HG02840 (cell line): ENCODE results near the gene ACSS3.
"Not testable (repeated sequence)": the region's sequence is repeated elsewhere in the genome, so short reads cannot be mapped to it uniquely, and the experiment has no call there.

Source experiments
- ATAC-seq: cut with Tn5 transposase; IDR thresholded peaks from one replicate; pipeline ENCODE4 v1.9.1; 2021; ENCODE audit warnings: mild to moderate bottlenecking, moderate library complexity, moderate number of reproducible peaks; ENCODE audit not compliant: unreplicated experiment, low FRiP score

ACSS3 gene

GRCh38 chr12:81089412-81089811 is 11.5 kb downstream of the ACSS3 start:
- ATAC-seq: no peak

DNA sequence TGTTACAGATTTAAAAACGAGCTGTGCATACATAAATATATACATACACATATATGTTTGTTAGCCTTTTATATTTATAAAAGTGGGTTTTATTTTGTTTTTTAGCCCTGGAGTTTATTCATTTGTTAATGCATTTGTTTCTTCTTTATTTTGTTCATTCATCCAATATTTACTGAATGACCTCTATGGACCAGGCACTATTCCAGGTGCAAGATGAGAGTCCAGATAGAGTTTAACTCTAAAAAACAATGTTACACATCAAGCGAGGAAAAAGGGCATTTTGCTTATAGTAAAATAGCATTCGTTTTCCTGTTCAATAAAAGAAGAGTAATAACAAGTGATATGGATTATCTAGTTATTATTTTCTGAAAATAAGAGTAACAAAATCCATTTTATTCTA is 14.2 kb downstream of the ACSS3 start:
- no peak for ATAC-seq

DNA sequence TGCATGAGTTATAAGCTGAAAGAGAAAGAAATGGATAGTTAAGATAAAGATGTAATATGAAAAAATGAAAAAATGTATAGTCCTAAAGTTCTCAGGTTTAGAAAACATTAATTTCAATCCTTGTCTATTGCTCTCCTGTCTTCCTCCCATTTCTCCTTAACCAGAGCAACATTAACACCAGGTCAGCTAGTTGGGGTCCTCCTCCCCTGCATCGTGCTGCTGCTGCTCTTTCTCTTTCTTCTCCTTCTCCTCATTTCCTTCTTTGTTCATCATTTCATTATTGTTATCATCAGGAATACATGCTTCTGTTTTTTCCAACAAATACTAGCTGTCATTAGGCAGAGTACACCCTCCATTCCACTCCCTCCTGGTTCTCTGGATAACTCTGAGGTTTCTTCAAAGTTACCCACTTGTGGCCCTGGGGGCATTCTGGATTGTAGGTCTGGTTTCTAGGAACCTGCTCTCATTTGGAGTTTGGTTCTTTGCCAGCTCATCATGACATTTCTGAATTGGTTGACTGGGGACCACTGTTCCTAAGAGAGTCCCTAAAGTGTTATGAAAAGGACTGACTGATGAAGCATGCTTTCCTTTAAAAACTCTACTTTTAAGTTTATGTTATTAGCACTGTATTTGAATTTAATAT is 17.0 kb downstream of the ACSS3 start:
- ATAC-seq: no peak

- no peak for ATAC-seq
Observed at GRCh38 chr12:81095501-81096232, 17.8 kb downstream of the ACSS3 start.

DNA sequence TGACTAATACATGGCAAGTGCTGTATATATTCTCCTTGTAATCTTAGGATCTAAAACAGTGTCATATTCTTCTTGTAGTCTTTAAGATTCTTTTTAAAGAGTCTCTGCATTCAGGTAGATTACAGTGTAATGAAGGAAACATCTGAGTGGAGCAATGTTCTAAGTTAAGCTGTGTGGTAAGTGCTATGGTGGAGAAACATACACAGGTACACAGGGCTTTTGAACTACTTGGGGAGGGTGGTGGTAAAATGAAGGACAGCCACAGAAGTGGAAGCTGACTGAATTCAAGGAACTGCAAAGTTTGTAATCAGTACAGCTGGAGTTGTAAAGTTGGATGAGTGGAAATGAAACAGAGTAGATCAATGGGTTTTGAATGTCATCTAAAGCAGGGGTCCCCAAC is 27.8 kb downstream of the ACSS3 start:
- no peak for ATAC-seq

GRCh38 chr12:81114226-81114625 is 36.3 kb downstream of the ACSS3 start:
- no peak for ATAC-seq

DNA sequence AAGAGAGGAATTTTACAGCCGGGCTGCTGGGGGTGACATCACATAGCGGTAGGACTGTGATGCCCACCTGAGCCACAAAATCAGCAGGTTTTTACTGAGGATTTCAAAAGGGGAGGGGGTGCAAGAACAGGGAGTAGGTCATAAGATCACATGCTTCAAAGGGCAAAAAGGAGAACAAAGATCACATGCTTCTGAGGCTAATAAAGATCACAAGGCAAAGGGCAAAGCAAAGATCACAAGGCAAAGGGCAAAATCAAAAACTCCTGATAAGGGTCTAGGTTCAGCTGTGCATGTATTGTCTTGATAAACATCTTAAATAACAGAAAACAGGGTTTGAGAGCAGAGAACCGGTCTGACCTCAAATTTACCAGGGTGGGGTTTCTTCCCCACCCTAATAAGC is 41.2 kb downstream of the ACSS3 start:
- not testable (repeated sequence) for ATAC-seq

- ATAC-seq: no peak
Observed at GRCh38 chr12:81120961-81121360, 43.1 kb downstream of the ACSS3 start.

DNA sequence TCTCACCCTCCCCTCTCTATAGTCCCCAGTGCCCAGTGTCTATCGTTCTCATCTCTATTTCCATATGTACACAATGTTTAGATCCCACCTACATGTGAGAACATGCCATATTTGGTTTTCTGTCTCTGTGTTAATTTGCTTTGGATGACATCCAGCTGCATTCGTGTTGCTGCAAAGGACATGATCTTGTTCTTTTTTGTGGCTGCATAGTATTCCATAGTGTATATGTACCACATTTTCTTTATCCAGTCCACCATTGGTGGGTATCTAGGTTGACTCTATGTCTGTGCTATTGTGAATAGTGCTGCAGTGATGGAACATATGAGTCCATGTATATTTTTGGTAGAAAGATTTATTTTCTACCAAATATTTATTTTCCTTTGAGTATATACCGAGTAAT is 45.7 kb downstream of the ACSS3 start:
- no peak for ATAC-seq

GRCh38 chr12:81125691-81126090 is 47.8 kb downstream of the ACSS3 start:
- ATAC-seq: no peak

GRCh38 chr12:81128930-81129554 is 51.2 kb downstream of the ACSS3 start:
- ATAC-seq: peak; percentile 97

GRCh38 chr12:81136519-81136918 is 58.6 kb downstream of the ACSS3 start:
- no peak for ATAC-seq

- no peak for ATAC-seq
Observed at GRCh38 chr12:81137801-81138200, 59.9 kb downstream of the ACSS3 start.

GRCh38 chr12:81141217-81141616 is 63.3 kb downstream of the ACSS3 start:
- ATAC-seq: no peak

DNA sequence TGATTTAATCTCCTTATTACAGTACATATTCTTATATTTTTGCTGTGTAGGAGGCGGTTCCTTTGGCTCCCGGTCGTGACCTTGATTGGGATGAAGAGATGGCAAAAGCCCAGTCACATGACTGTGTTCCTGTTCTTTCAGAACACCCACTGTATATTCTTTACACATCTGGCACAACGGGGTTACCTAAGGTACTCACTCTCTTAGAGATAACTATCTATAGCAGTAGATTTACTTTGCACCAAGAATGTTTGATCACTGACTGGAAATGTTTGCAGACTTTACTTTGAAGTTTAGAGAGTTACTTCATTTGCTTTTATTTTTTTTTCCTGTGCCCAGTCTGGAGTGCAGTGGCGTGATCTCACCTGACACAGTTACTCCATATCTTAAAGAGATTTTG is 65.2 kb downstream of the ACSS3 start:
- no peak for ATAC-seq

- no peak for ATAC-seq
Observed at GRCh38 chr12:81146228-81147225, 68.6 kb downstream of the ACSS3 start.

- ATAC-seq: no peak
Observed at GRCh38 chr12:81147292-81147919, 69.5 kb downstream of the ACSS3 start.

DNA sequence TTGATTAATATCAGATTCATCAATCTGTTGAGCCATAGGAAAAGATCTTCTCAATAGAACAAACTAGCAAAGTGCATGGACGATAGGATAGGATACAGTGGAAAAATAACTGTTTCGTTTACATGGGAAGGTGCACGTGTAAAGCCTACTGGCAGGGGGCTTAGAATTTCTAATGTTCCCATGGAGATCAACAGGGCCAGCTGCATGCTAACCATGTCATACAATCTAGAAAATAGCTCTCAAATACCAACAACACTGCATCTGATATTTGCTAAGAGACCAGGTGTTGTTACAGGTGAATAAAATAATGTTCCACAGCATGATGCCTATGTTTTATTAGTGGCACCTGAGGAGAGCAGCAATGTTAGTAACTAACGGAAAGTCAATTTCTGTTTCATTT is 72.5 kb downstream of the ACSS3 start:
- no peak for ATAC-seq

- no peak for ATAC-seq
Observed at GRCh38 chr12:81159856-81160255, 82.0 kb downstream of the ACSS3 start.

DNA sequence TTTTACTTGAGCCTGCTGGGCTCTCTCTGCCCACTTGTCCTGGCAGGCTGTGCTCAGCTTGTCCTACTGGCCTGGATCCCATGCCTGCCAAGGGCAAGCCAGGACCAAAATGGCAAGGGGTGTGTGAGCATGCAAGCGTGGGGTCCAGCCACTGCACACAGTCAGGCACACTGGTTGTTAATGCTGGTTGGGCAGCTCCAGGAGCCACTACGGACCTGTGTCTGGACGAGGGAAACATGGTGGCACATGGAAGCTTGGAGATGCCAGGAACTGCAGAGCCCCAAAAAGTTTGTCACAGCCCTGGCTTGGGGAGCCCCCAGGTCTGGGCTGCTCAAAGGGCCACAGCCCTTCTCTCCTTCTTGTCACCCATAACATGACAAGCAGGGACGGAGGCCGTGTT is 83.8 kb downstream of the ACSS3 start:
- ATAC-seq: no peak
